Femur (tissue), 1 donor: Measurements from ENCODE around the gene CEP162.
"Not testable (repeated sequence)": the region's sequence is repeated elsewhere in the genome, so short reads cannot be mapped to it uniquely, and the experiment has no call there.

Experiments
- DNase-seq: peaks from one replicate; pipeline ENCODE4 v3.0.0-alpha.2; 2017

CEP162 gene

GRCh38 chr6:84227434-84228197 lies at the start of gene CEP162:
Gene CEP162, minus strand, starts transcription at chr6:84227643. Its CDS starts 1,250 bp downstream, at chr6:84226393.
- DNase-seq = peak; percentile 96

GRCh38 chr6:84274856-84275255 lies 47.4 kb upstream of the CEP162 start:
- no peak for DNase-seq

- no peak for DNase-seq
Observed at GRCh38 chr6:84273048-84273809, 45.8 kb upstream of the CEP162 start.

- no peak for DNase-seq
Observed at GRCh38 chr6:84272298-84272697, 44.9 kb upstream of the CEP162 start.

GRCh38 chr6:84271061-84271716 lies 43.7 kb upstream of the CEP162 start:
- no peak for DNase-seq

- no peak for DNase-seq
Observed at GRCh38 chr6:84269947-84270733, 42.7 kb upstream of the CEP162 start.

GRCh38 chr6:84268781-84269180 lies 41.3 kb upstream of the CEP162 start:
- DNase-seq = no peak

- no peak for DNase-seq
Observed at GRCh38 chr6:84263557-84263956, 36.1 kb upstream of the CEP162 start.

GRCh38 chr6:84260926-84261325 lies 33.5 kb upstream of the CEP162 start:
- DNase-seq = no peak

- no peak for DNase-seq
Observed at GRCh38 chr6:84260196-84260595, 32.8 kb upstream of the CEP162 start.

- no peak for DNase-seq
Observed at GRCh38 chr6:84258866-84259265, 31.4 kb upstream of the CEP162 start.

- DNase-seq = no peak
Observed at GRCh38 chr6:84258268-84258667, 30.8 kb upstream of the CEP162 start.

GRCh38 chr6:84255641-84256040 lies 28.2 kb upstream of the CEP162 start:
- no peak for DNase-seq

GRCh38 chr6:84253380-84253779 lies 25.9 kb upstream of the CEP162 start:
- DNase-seq = no peak

GRCh38 chr6:84251891-84252539 lies 24.6 kb upstream of the CEP162 start:
- DNase-seq = no peak

- no peak for DNase-seq
Observed at GRCh38 chr6:84249724-84250123, 22.3 kb upstream of the CEP162 start.

GRCh38 chr6:84244416-84245081 lies 17.1 kb upstream of the CEP162 start:
- not testable (repeated sequence) for DNase-seq

- DNase-seq = no peak
Observed at GRCh38 chr6:84243240-84243639, 15.8 kb upstream of the CEP162 start.

GRCh38 chr6:84242265-84242664 lies 14.8 kb upstream of the CEP162 start:
- no peak for DNase-seq

GRCh38 chr6:84228198-84228543 lies 728 bp upstream of the CEP162 start:
- no peak for DNase-seq

- DNase-seq = no peak
Observed at GRCh38 chr6:84227044-84227433, 404 bp downstream of the CEP162 start.

- no peak for DNase-seq
Observed at GRCh38 chr6:84224251-84224650, 3.2 kb downstream of the CEP162 start.
